K562 (cell line): Measurements from ENCODE around the gene C9.

Experiments
- PHF20 ChIP-seq: fragments of 450-650 bp; IDR thresholded peaks from 2 replicates; pipeline ENCODE4 v1.6.1; 2018; ENCODE audit not compliant: partially characterized antibody
- ZFP1 ChIP-seq: fragments of 450-650 bp; formaldehyde crosslinking; IDR thresholded peaks from 2 replicates; pipeline ENCODE4 v1.4.0; 2020; ENCODE audit warnings: mild to moderate bottlenecking, mixed read lengths
- TF ChIP-seq, protein P1 (sequence below), 3 experiments: IDR thresholded peaks in 2 of 3; conservative IDR thresholded peaks in 1 of 3; 2 replicates each; pipeline ENCODE4 v1.5.1; 2011 to 2012; ENCODE audit warnings: low read length in 3 of 3, mild to moderate bottlenecking in 3 of 3, control low read depth in 2 of 3, improper control_type of control experiment in 1 of 3, inconsistent platforms in 1 of 3, low read depth in 1 of 3, mixed read lengths in 1 of 3, moderate library complexity in 1 of 3; ENCODE audit not compliant: insufficient read depth in 2 of 3
- TF ChIP-seq, protein P2 (sequence below): sonication (generic); formaldehyde crosslinking; IDR thresholded peaks from 2 replicates; pipeline ENCODE4 v1.9.0; 2022; ENCODE audit warnings: mild to moderate bottlenecking, missing genetic modification reagents
- TF ChIP-seq, protein P3 (sequence below), 2 experiments: fragments of 450-650 bp in 1 of 2; sonication (generic) in 1 of 2; formaldehyde crosslinking in 1 of 2; IDR thresholded peaks in 1 of 2; conservative IDR thresholded peaks in 1 of 2; 2 replicates each; pipeline versions ENCODE4 v1.6.1 to v1.8.1; 2016 to 2023; ENCODE audit warnings: mild to moderate bottlenecking in 2 of 2, moderate library complexity in 2 of 2, inconsistent platforms in 1 of 2, missing genetic modification reagents in 1 of 2

DNA sequence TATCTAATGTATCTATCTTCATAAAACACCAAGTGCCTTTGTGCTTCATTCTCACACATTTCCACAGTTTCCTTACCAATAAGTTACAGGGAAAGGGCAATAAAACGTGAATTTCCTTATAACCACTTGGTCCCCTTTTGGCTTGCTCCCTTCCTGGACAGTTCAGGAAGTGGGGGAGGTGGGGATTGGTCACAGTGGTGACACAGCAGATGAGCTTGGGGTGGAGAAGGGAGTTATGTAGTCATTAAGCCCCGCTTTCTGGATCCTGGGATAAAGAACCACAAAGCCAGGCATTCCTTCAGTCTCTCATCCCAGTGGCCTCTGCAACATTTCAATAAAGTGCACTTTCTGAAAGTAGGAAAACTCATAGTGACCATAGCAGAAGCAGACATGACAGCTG, 97.9 kb downstream of the C9 start:
- TF ChIP-seq ZFP1 (CRISPR knock-in tag) = no peak
- TF ChIP-seq, protein P1, sequence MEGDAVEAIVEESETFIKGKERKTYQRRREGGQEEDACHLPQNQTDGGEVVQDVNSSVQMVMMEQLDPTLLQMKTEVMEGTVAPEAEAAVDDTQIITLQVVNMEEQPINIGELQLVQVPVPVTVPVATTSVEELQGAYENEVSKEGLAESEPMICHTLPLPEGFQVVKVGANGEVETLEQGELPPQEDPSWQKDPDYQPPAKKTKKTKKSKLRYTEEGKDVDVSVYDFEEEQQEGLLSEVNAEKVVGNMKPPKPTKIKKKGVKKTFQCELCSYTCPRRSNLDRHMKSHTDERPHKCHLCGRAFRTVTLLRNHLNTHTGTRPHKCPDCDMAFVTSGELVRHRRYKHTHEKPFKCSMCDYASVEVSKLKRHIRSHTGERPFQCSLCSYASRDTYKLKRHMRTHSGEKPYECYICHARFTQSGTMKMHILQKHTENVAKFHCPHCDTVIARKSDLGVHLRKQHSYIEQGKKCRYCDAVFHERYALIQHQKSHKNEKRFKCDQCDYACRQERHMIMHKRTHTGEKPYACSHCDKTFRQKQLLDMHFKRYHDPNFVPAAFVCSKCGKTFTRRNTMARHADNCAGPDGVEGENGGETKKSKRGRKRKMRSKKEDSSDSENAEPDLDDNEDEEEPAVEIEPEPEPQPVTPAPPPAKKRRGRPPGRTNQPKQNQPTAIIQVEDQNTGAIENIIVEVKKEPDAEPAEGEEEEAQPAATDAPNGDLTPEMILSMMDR (IDR thresholded peaks at IDR 0.05 in 2 of 3, conservative IDR thresholded peaks at IDR 0.05 in 1 of 3; ENCODE audit: insufficient read depth in 2 of 3, low read depth in 1 of 3, low read length in 3 of 3) = no peak
- no peak for TF ChIP-seq PHF20
- TF ChIP-seq, protein P2, sequence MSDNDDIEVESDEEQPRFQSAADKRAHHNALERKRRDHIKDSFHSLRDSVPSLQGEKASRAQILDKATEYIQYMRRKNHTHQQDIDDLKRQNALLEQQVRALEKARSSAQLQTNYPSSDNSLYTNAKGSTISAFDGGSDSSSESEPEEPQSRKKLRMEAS (CRISPR knock-in tag) = no peak
- TF ChIP-seq, protein P3, sequence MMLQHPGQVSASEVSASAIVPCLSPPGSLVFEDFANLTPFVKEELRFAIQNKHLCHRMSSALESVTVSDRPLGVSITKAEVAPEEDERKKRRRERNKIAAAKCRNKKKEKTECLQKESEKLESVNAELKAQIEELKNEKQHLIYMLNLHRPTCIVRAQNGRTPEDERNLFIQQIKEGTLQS (IDR thresholded peaks at IDR 0.05) = peak; percentile 19; the same call in 1 of the 2 replicates
- TF ChIP-seq, protein P3 (CRISPR knock-in tag; conservative IDR thresholded peaks at IDR 0.05) = no peak
